ENCODE data around the gene IGFBP3. TPM values are rescaled to one million over a fixed set of nuclear protein-coding genes. Genes with fewer than 3 reads are reported as not detected.

IGFBP3 gene
- total and polyA plus RNA-seq, 2 of the 13 experiments (the other 11 are each of a cell fraction or from before 2014, with no cell fraction given): 57.5 TPM; not detected in 1

DNA sequence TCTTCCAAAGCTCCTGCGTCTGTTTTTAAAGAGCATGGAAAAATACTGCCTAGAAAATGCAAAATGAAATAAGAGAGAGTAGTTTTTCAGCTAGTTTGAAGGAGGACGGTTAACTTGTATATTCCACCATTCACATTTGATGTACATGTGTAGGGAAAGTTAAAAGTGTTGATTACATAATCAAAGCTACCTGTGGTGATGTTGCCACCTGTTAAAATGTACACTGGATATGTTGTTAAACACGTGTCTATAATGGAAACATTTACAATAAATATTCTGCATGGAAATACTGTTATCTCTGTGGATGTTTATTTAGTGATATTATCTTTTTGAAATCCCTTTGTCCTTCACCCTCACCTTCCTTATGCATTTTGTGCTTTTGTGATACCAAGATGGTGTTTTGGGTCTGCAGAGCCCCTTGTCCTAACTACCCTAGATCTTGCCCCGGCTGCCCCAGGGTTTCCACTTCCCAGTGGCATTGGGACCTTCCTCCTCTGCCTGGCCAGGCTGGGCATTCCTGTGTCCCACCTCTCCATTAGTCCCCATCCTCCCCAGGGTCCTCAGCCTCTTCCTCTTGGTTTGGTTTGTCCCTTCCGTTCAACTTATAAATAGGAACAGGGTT is 27.6 kb downstream of the IGFBP3 start (continued):
- TF ChIP-seq ZGPAT (CRISPR knock-in tag; IDR thresholded peaks at IDR 0.05) (no peak; the same call in 1 of the 2 replicates), CBX5 (CRISPR knock-in tag; IDR thresholded peaks at IDR 0.05; ENCODE audit: borderline replicate concordance) (0 out of 2 replicates have a peak, but pooled peaks have one; percentile 12), BCLAF1 (IDR thresholded peaks at IDR 0.05) (no peak), KLF16 (CRISPR knock-in tag; IDR thresholded peaks at IDR 0.05) (peak in 1 of 2 experiments; percentile 96; a peak in 2 of 4 replicates), ZNF451 (CRISPR knock-in tag; IDR thresholded peaks at IDR 0.05) (no peak), ZNF569 (CRISPR knock-in tag; IDR thresholded peaks at IDR 0.05; ENCODE audit: borderline replicate concordance) (0 out of 2 replicates have a peak, but pooled peaks have one; percentile 36), UBTF (CRISPR knock-in tag; IDR thresholded peaks at IDR 0.05) (no peak), ZNF460 (CRISPR knock-in tag; IDR thresholded peaks at IDR 0.05; ENCODE audit: borderline replicate concordance) (no peak), WIZ (CRISPR knock-in tag; IDR thresholded peaks at IDR 0.05) (no peak), ZNF670 (CRISPR knock-in tag; IDR thresholded peaks at IDR 0.05; ENCODE audit: borderline replicate concordance) (no peak; the same call in 1 of the 2 replicates), ZNF225 (CRISPR knock-in tag; IDR thresholded peaks at IDR 0.05) (no peak), ZNF468 (CRISPR knock-in tag; IDR thresholded peaks at IDR 0.05) (no peak), RNF2 (conservative IDR thresholded peaks at IDR 0.05; ENCODE audit: low read depth) (no peak), ZBTB20 (CRISPR knock-in tag; IDR thresholded peaks at IDR 0.05; ENCODE audit: borderline replicate concordance, low read depth) (0 out of 2 replicates have a peak, but pooled peaks have one; percentile 32), NR1H2 (CRISPR knock-in tag; IDR thresholded peaks at IDR 0.05; ENCODE audit: borderline replicate concordance, low read depth) (no peak)
- TF ChIP-seq, protein P1, sequence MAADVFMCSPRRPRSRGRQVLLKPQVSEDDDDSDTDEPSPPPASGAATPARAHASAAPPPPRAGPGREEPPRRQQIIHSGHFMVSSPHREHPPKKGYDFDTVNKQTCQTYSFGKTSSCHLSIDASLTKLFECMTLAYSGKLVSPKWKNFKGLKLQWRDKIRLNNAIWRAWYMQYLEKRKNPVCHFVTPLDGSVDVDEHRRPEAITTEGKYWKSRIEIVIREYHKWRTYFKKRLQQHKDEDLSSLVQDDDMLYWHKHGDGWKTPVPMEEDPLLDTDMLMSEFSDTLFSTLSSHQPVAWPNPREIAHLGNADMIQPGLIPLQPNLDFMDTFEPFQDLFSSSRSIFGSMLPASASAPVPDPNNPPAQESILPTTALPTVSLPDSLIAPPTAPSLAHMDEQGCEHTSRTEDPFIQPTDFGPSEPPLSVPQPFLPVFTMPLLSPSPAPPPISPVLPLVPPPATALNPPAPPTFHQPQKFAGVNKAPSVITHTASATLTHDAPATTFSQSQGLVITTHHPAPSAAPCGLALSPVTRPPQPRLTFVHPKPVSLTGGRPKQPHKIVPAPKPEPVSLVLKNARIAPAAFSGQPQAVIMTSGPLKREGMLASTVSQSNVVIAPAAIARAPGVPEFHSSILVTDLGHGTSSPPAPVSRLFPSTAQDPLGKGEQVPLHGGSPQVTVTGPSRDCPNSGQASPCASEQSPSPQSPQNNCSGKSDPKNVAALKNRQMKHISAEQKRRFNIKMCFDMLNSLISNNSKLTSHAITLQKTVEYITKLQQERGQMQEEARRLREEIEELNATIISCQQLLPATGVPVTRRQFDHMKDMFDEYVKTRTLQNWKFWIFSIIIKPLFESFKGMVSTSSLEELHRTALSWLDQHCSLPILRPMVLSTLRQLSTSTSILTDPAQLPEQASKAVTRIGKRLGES (CRISPR knock-in tag; IDR thresholded peaks at IDR 0.05; ENCODE audit: borderline replicate concordance): no peak
- TF ChIP-seq, protein P2, sequence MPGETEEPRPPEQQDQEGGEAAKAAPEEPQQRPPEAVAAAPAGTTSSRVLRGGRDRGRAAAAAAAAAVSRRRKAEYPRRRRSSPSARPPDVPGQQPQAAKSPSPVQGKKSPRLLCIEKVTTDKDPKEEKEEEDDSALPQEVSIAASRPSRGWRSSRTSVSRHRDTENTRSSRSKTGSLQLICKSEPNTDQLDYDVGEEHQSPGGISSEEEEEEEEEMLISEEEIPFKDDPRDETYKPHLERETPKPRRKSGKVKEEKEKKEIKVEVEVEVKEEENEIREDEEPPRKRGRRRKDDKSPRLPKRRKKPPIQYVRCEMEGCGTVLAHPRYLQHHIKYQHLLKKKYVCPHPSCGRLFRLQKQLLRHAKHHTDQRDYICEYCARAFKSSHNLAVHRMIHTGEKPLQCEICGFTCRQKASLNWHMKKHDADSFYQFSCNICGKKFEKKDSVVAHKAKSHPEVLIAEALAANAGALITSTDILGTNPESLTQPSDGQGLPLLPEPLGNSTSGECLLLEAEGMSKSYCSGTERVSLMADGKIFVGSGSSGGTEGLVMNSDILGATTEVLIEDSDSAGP (CRISPR knock-in tag; IDR thresholded peaks at IDR 0.05; ENCODE audit: borderline replicate concordance): no peak

Data from HepG2 (cell line).